ENCODE measurements around the gene ZNF804A. TPM values are rescaled to one million over a fixed set of nuclear protein-coding genes. Genes with fewer than 3 reads are reported as not detected.

The ZNF804A gene
- total and polyA plus RNA-seq, 2 of the 8 experiments (the other 6 are each of a cell fraction or from before 2014, with no cell fraction given) = 0.02 TPM; not detected in 1

DNA sequence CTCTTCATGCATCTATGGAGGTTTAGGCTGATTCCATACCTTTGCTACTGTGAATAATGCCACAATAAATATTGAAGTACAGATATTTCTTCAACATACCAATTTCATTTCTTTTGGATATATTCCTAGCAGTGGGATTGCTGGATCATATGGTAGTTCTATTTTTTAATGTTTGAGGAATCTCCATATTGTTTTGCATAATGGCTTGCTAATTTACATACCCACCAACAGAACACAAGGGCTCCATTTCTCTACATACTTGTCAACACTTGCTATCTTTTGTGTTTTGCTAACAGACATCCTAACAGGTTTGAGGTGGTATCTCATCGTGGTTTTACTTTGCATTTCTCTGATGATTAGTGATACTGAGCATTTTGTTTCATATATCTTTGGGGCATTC is 253.2 kb downstream of the ZNF804A start:
- 92% methylated on average over 1 of the region's 1 CpG; no CpG with 5 or more reads in 1 of the 2 experiments for WGBS, 2 experiments (ENCODE audit: extremely low coverage in 1 of 2, insufficient coverage in 1 of 2, insufficient read length in 1 of 2, insufficient replicate concordance in 2 of 2, low coverage in 1 of 2, low lambda C conversion rate in 2 of 2, missing lambda C conversion rate in 1 of 2)
- H2BK12ac ChIP-seq (ENCODE audit: low read depth, low read length) = no peak overlapping the region
- no peak overlapping the region for H3K14ac ChIP-seq (ENCODE audit: insufficient read length)
- no peak overlapping the region for H3K4ac ChIP-seq (replicated peaks; ENCODE audit: insufficient read length, low read depth, low read length)
- H3K27ac ChIP-seq (ENCODE audit: low read depth, low read length) = no peak overlapping the region
- H3K56ac ChIP-seq (replicated peaks; ENCODE audit: insufficient read length, low read depth, low read length) = no peak overlapping the region
- no peak overlapping the region for H2AFZ ChIP-seq (ENCODE audit: low read length)
- FAIRE-seq (no peak), DNase-seq (ENCODE audit: low read depth in 1 of 2, low spot score in 2 of 2) (no peak)
- no peak overlapping the region for H2BK120ac ChIP-seq (replicated peaks; ENCODE audit: low read depth, low read length)
- H4K5ac ChIP-seq (ENCODE audit: insufficient read length, low read depth, low read length) = no peak overlapping the region
- no peak overlapping the region for H3K23ac ChIP-seq (ENCODE audit: insufficient read length)
- no peak overlapping the region for H2BK20ac ChIP-seq (ENCODE audit: low read length)
- no peaks in the 10 kb centered on the region for H3K27me3 ChIP-seq (replicated peaks in 1 of 4; ENCODE audit: control insufficient read depth in 3 of 4, extremely low read depth in 1 of 4, insufficient read depth in 3 of 4, low read length in 3 of 4)
- POLR2A ChIA-PET (ENCODE audit: partially characterized antibody) = no interaction called here
- no peaks in the 10 kb centered on the region for H3K36me3 ChIP-seq (ENCODE audit: control insufficient read depth in 2 of 4, insufficient read depth in 4 of 4, low read length in 3 of 4)
- H3K9me3 ChIP-seq (ENCODE audit: insufficient read depth in 2 of 2, low read depth in 1 of 2, low read length in 1 of 2) = no peaks in the 10 kb centered on the region
- no peaks in the 10 kb centered on the region for H4K20me1 ChIP-seq (replicated peaks in 1 of 2; ENCODE audit: control insufficient read depth in 1 of 2, insufficient read depth in 2 of 2, low read length in 2 of 2)
- no peak overlapping the region for H3K4me3 ChIP-seq (ENCODE audit: extremely low read depth in 1 of 4, insufficient read depth in 2 of 4, low read depth in 3 of 4, low read length in 4 of 4)
- H3K23me2 ChIP-seq (ENCODE audit: low read depth, low read length) = no peaks in the 10 kb centered on the region
- no peak overlapping the region for H2BK15ac ChIP-seq (ENCODE audit: low read length)
- H3K79me1 ChIP-seq (ENCODE audit: low read depth, low read length) = no peaks in the 10 kb centered on the region
- no peaks in the 10 kb centered on the region for H3K79me2 ChIP-seq (ENCODE audit: control insufficient read depth in 1 of 2, insufficient read depth in 2 of 2, low read length in 2 of 2)
- H2BK5ac ChIP-seq (ENCODE audit: low read depth, low read length) = no peak overlapping the region
- H3K9ac ChIP-seq (replicated peaks in 1 of 4; ENCODE audit: extremely low read depth in 1 of 4, low read depth in 3 of 4, low read length in 3 of 4) = no peak overlapping the region
- H3K4me2 ChIP-seq (ENCODE audit: insufficient read depth in 1 of 2, low read depth in 2 of 2, low read length in 2 of 2) = no peak overlapping the region
- no peak overlapping the region for H4K8ac ChIP-seq (ENCODE audit: extremely low read depth, insufficient read depth, low read length)
- CTCF ChIA-PET (ENCODE audit: partially characterized antibody) = no interaction called here
- H3K4me1 ChIP-seq (replicated peaks in 1 of 4; ENCODE audit: control insufficient read depth in 3 of 4, insufficient read depth in 4 of 4, low read length in 3 of 4) = peaks cover 0 to 4% (median 0%) of the 10 kb centered on the region in 4 experiments; a peak in 1 of 7 replicates
- H4K91ac ChIP-seq (replicated peaks; ENCODE audit: insufficient read length, low read length) = no peak overlapping the region
- no peak overlapping the region for H3K18ac ChIP-seq (ENCODE audit: extremely low read depth, low read length)
- no peak overlapping the region for H2AK5ac ChIP-seq (ENCODE audit: low read depth, low read length)
- TF ChIP-seq ATF2 (IDR thresholded peaks at IDR 0.05; ENCODE audit: low read length) (no peak), EZH2 (IDR thresholded peaks at IDR 0.05; ENCODE audit: low read depth, low read length, severe bottlenecking) (no peak), CHD1 (IDR thresholded peaks at IDR 0.05; ENCODE audit: low read depth, low read length) (no peak), ASH2L (IDR thresholded peaks at IDR 0.05; ENCODE audit: low read length) (no peak), FOSL1 (IDR thresholded peaks at IDR 0.05; ENCODE audit: insufficient read depth, low read depth, low read length) (no peak), BCL11A (IDR thresholded peaks at IDR 0.05; ENCODE audit: low read depth in 2 of 2, low read length in 2 of 2) (no peak), KDM4A (IDR thresholded peaks at IDR 0.05; ENCODE audit: low read depth, low read length, severe bottlenecking) (no peak), CHD2 (IDR thresholded peaks at IDR 0.05; ENCODE audit: low read length) (no peak), RFX5 (IDR thresholded peaks at IDR 0.05; ENCODE audit: borderline replicate concordance, low read depth, low read length) (no peak), POU5F1 (IDR thresholded peaks at IDR 0.05; ENCODE audit: low read depth, low read length) (no peak), SIX5 (IDR thresholded peaks at IDR 0.05; ENCODE audit: low read depth, low read length) (no peak), SIN3A (conservative IDR thresholded peaks at IDR 0.05 in 1 of 2, IDR thresholded peaks at IDR 0.05 in 1 of 2; ENCODE audit: low read depth in 1 of 2, low read length in 2 of 2) (no peak)
- TF ChIP-seq, protein P1, sequence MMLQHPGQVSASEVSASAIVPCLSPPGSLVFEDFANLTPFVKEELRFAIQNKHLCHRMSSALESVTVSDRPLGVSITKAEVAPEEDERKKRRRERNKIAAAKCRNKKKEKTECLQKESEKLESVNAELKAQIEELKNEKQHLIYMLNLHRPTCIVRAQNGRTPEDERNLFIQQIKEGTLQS (IDR thresholded peaks at IDR 0.05; ENCODE audit: insufficient read depth, low read depth, low read length) = no peak

All from H1 (cell line).